Activated T-cell treated with anti-CD3 and anti-CD28 coated beads, Interleukin-2, amount 50 U/mL, for 72 hours (primary cell): ENCODE measurements around the gene WNT2B. TPM values are rescaled to one million over a fixed set of nuclear protein-coding genes. Genes with fewer than 3 reads are reported as not detected.

ENCODE experiments used
- ATAC-seq, 2 donors: fragments of 150-1000 bp; cut with Tn5 transposase; replicated peaks in 1 of 2; 2 replicates each; pipeline ENCODE4 v1.10.0; 2021; ENCODE audit warnings: moderate library complexity in 2 of 2, mild to moderate bottlenecking in 1 of 2
- DNase-seq, 2 donors: peaks; one replicate each; pipeline ENCODE4 v3.0.0; 2021 to 2022; ENCODE audit warnings: mixed read lengths in 1 of 2
- H3K27ac Mint-ChIP-seq: one replicate; pipeline ENCODE4 v1.8.0; 2022; ENCODE audit warnings: mild to moderate bottlenecking, moderate library complexity, mixed read lengths
- H3K27me3 Mint-ChIP-seq: one replicate; pipeline ENCODE4 v1.8.0; 2022; ENCODE audit warnings: low read depth, mixed read lengths
- H3K36me3 Mint-ChIP-seq, 2 donors: one replicate each; pipeline ENCODE4 v1.8.0; 2022; ENCODE audit warnings: mixed read lengths in 2 of 2, mild to moderate bottlenecking in 1 of 2; ENCODE audit not compliant: insufficient read depth in 2 of 2
- H3K4me1 Mint-ChIP-seq: one replicate; pipeline ENCODE4 v1.8.0; 2022; ENCODE audit warnings: low read depth, mixed read lengths
- H3K4me3 Mint-ChIP-seq, 2 donors: one replicate each; pipeline ENCODE4 v1.8.0; 2022; ENCODE audit warnings: mild to moderate bottlenecking in 2 of 2, mixed read lengths in 2 of 2, moderate library complexity in 2 of 2
- H3K9me3 Mint-ChIP-seq, 2 donors: one replicate each; pipeline ENCODE4 v1.8.0; 2022; ENCODE audit warnings: mixed read lengths in 2 of 2
- total RNA-seq, 2 donors: library from RNA; stranded (reverse); gene quantifications; one replicate each; pipeline ENCODE4 v1.2.3, GENCODE V29; 2022

The WNT2B gene
- total RNA-seq, 2 donors from 2014 or later = 0.29 to 0.53 TPM

GRCh38 chr1:112575154-112575804 is 66.5 kb downstream of the WNT2B start:
- Mint-ChIP-seq H3K4me1 (no peaks in the 10 kb centered on the region), H3K27ac (no peak overlapping the region), H3K27me3 (no peaks in the 10 kb centered on the region), H3K9me3 (no peaks in the 10 kb centered on the region), H3K36me3 (peaks cover 1 to 4% of the 10 kb centered on the region in 2 donors), H3K4me3 (no peak overlapping the region)
- no peak for ATAC-seq
- DNase-seq = no peak

GRCh38 chr1:112576240-112576639 is 67.5 kb downstream of the WNT2B start:
- Mint-ChIP-seq H3K4me3 (no peak overlapping the region), H3K4me1 (no peaks in the 10 kb centered on the region), H3K27me3 (no peaks in the 10 kb centered on the region), H3K36me3 (peaks cover 1 to 4% of the 10 kb centered on the region in 2 donors), H3K27ac (no peak overlapping the region), H3K9me3 (no peaks in the 10 kb centered on the region)
- no peak for DNase-seq
- no peak for ATAC-seq

Other genes starting within 250 kb of the WNT2B start
- gene CTTNBP2NL, start 112.8 kb upstream of the WNT2B start, total RNA-seq = 1 to 10 TPM; 3.6 to 4.6 TPM
- 10 to 100 TPM; 17.4 to 18.6 TPM for gene ST7L, start 110.2 kb downstream of the WNT2B start, total RNA-seq
- gene CAPZA1, start 110.9 kb downstream of the WNT2B start, total RNA-seq = 100 to 1,000 TPM; 216 to 228 TPM
- gene MOV10, start 165.7 kb downstream of the WNT2B start, total RNA-seq = 10 to 100 TPM; 76.8 to 80.8 TPM
- 10 to 100 TPM; 45.7 to 54.4 TPM for gene RHOC, start 198.2 kb downstream of the WNT2B start, total RNA-seq
- gene PPM1J, start 206.4 kb downstream of the WNT2B start, total RNA-seq = 1 to 10 TPM; 1.2 to 1.3 TPM